ENCODE measurements around the gene AZIN2.

AZIN2 gene

DNA sequence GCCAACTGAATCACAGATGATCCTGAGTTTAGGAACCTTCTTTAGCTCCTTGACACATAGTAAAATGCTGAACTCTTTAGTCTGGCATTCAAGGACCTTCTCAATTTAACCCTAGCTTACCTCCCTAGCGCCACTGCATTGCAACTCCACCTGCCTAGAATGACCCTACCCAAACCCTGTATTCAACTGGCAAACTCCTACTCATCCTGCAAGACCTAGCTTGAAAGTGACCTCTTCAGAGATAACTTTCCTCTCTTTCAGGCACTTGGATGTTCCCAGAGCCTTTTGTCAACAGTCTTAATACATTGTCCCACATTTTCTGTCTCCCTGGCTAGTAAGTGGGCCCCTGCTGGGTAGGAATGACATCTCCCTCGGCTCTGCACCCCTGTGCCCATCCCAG is 81.2 kb downstream of the AZIN2 start:
- DNase-seq (ENCODE audit: low spot score) (no peak), ATAC-seq (ENCODE audit: low read depth) (no peak)
- no peaks in the 10 kb centered on the region for H3K27me3 ChIP-seq (ENCODE audit: insufficient read depth, poor library complexity, severe bottlenecking)
- no peaks in the 10 kb centered on the region for H3K9me3 ChIP-seq (ENCODE audit: severe bottlenecking)
- H3K36me3 ChIP-seq (ENCODE audit: low read depth), result peaks cover 4% of the 10 kb centered on the region; the same call in 1 of the 2 replicates
- H3K27ac ChIP-seq (ENCODE audit: poor library complexity, severe bottlenecking), result no peak overlapping the region
- no peak overlapping the region for H3K4me3 ChIP-seq (ENCODE audit: severe bottlenecking)
- TF ChIP-seq, protein P1, sequence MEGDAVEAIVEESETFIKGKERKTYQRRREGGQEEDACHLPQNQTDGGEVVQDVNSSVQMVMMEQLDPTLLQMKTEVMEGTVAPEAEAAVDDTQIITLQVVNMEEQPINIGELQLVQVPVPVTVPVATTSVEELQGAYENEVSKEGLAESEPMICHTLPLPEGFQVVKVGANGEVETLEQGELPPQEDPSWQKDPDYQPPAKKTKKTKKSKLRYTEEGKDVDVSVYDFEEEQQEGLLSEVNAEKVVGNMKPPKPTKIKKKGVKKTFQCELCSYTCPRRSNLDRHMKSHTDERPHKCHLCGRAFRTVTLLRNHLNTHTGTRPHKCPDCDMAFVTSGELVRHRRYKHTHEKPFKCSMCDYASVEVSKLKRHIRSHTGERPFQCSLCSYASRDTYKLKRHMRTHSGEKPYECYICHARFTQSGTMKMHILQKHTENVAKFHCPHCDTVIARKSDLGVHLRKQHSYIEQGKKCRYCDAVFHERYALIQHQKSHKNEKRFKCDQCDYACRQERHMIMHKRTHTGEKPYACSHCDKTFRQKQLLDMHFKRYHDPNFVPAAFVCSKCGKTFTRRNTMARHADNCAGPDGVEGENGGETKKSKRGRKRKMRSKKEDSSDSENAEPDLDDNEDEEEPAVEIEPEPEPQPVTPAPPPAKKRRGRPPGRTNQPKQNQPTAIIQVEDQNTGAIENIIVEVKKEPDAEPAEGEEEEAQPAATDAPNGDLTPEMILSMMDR (IDR thresholded peaks at IDR 0.05; ENCODE audit: poor library complexity, severe bottlenecking), result no peak
- no peaks in the 10 kb centered on the region for H3K4me1 ChIP-seq (ENCODE audit: insufficient read depth, poor library complexity, severe bottlenecking)

DNA sequence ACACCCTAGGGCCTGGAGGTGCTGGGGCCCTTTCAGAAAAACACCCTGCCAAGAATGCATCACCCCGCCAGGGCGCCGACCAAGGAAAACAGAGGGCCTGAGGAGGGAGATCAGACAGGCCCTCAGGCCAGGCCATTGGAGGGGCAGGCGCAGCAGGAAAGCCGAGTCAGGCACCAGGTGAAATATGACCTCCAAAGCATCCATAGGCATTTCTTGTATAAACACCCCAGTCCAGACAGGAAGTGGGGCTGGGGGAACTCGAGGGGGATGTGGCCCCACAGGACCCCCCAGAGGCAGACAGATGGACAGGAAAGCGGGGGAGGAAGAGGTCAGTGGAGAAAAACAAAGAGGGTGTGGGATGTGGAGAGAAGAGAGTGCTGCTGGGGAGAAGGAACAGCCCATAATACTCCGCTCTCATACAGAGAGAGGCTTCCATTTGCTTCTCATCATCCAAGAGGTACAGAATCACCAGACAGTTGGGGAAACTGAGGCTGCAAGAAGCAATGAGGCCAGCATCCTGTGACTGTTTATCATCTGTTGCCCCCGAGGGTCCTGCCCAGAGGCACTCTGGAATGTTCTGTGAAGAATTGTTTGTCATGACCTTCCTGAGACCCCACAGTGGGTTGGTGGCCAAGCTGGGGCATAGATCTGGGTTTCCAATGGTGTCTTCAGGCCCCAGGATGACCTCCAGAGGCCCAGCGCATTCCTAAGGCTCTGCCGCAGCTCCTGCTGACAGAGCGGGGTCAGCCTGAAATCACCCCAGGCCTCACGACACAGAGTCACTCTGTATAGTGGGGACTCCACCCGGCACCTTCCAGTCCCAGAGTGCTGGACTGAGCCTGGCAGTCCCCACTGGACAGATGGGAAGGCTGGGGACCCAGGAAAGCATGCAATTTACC is 82.9 kb downstream of the AZIN2 start:
- Histone ChIP-seq H3K4me3 (ENCODE audit: severe bottlenecking) (no peak overlapping the region), H3K27ac (ENCODE audit: poor library complexity, severe bottlenecking) (no peak overlapping the region), H3K36me3 (ENCODE audit: low read depth) (no peaks in the 10 kb centered on the region), H3K27me3 (ENCODE audit: insufficient read depth, poor library complexity, severe bottlenecking) (no peaks in the 10 kb centered on the region), H3K4me1 (ENCODE audit: insufficient read depth, poor library complexity, severe bottlenecking) (no peaks in the 10 kb centered on the region), H3K9me3 (ENCODE audit: severe bottlenecking) (no peaks in the 10 kb centered on the region)
- TF ChIP-seq, protein P1 (IDR thresholded peaks at IDR 0.05; ENCODE audit: poor library complexity, severe bottlenecking), result no peak
- no peak for ATAC-seq (ENCODE audit: low read depth)
- no peak for DNase-seq (ENCODE audit: low spot score)

DNA sequence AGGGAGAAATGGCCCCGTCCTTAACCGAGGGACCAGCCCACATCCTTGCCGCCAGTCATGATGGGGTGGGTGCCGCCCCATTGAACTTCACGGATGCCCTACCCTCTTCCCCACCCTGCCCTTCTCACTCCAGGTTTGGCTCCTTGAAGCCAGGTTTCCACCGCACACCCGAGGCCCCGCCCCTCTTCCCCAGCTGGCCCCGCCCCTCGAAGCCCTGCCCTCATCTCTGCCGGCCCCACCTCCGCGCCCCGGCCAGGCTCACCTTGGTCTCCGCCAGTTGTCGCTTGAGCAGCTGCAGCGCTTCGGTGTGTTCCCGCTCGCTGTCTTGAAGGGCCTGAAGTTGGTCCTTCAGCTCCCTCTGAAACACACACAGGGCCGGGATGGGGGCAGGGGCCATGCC is 84.3 kb downstream of the AZIN2 start:
- no peaks in the 10 kb centered on the region for H3K36me3 ChIP-seq (ENCODE audit: low read depth)
- no peak overlapping the region for H3K4me3 ChIP-seq (ENCODE audit: severe bottlenecking)
- no peaks in the 10 kb centered on the region for H3K4me1 ChIP-seq (ENCODE audit: insufficient read depth, poor library complexity, severe bottlenecking)
- no peak overlapping the region for H3K27ac ChIP-seq (ENCODE audit: poor library complexity, severe bottlenecking)
- H3K9me3 ChIP-seq (ENCODE audit: severe bottlenecking), result no peaks in the 10 kb centered on the region
- ATAC-seq (ENCODE audit: low read depth) (no peak), DNase-seq (ENCODE audit: low spot score) (no peak)
- H3K27me3 ChIP-seq (ENCODE audit: insufficient read depth, poor library complexity, severe bottlenecking), result no peaks in the 10 kb centered on the region
- TF ChIP-seq, protein P1 (IDR thresholded peaks at IDR 0.05; ENCODE audit: poor library complexity, severe bottlenecking), result no peak

DNA sequence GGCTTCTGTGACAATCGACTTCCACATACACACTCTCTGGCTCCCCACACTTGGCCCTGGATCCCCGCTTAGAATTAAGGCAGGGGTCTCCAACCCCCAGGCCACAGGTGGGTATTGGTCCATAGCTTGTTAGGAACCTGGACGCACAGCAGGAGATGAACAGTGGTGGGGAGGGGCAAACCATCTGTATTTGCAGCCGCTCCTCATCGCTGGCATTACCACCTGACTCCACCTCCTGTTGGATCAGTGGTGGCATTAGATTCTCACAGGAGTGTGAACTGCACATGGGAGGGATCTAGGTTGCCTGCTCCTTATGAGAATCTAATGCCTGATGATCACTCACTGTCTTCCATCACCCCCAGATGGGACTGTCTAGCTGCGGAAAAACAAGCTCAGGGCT is 84.9 kb downstream of the AZIN2 start:
- no peak for ATAC-seq (ENCODE audit: low read depth)
- H3K27me3 ChIP-seq (ENCODE audit: insufficient read depth, poor library complexity, severe bottlenecking), result no peaks in the 10 kb centered on the region
- DNase-seq (ENCODE audit: low spot score), result no peak
- TF ChIP-seq, protein P1 (IDR thresholded peaks at IDR 0.05; ENCODE audit: poor library complexity, severe bottlenecking), result no peak
- no peak overlapping the region for H3K27ac ChIP-seq (ENCODE audit: poor library complexity, severe bottlenecking)
- no peaks in the 10 kb centered on the region for H3K4me1 ChIP-seq (ENCODE audit: insufficient read depth, poor library complexity, severe bottlenecking)
- no peaks in the 10 kb centered on the region for H3K9me3 ChIP-seq (ENCODE audit: severe bottlenecking)
- H3K4me3 ChIP-seq (ENCODE audit: severe bottlenecking), result no peak overlapping the region
- no peaks in the 10 kb centered on the region for H3K36me3 ChIP-seq (ENCODE audit: low read depth)

Measured in RWPE2 (cell line).